Psoas muscle (tissue), 8 donors: Measurements from ENCODE around the gene TBC1D30. TPM values are rescaled to one million over a fixed set of nuclear protein-coding genes. Genes with fewer than 3 reads are reported as not detected.
A peak's percentile ranks its signal among the peaks of the same experiment; 100 is the strongest.
"Not testable (repeated sequence)": the region's sequence is repeated elsewhere in the genome, so short reads cannot be mapped to it uniquely, and the experiment has no call there.

Experiments
- ATAC-seq, 4 donors: fragments of 200-7000 bp; cut with Tn5 transposase; one replicate each; pipeline ENCODE4 v1.9.1; 2020; ENCODE audit warnings: moderate library complexity in 3 of 4, mild to moderate bottlenecking in 2 of 4
- DNase-seq, 2 donors: peaks; one replicate each; pipeline ENCODE4 v3.0.0-alpha.2; 2020
- H3K27ac ChIP-seq: fragments of 200-600 bp; one replicate; pipeline ENCODE4 v1.8.0; 2022
- H3K27me3 ChIP-seq, 3 donors: fragments of 200-600 bp in 1 of 3; one replicate each; pipeline versions ENCODE4 v1.6.1 to v1.8.0; 2013 to 2022; ENCODE audit warnings: low read length in 2 of 3, mild to moderate bottlenecking in 2 of 3, moderate library complexity in 1 of 3; ENCODE audit not compliant: insufficient read depth in 3 of 3
- H3K36me3 ChIP-seq, 2 donors: fragments of 200-600 bp in 1 of 2; one replicate each; pipeline versions ENCODE4 v1.6.1 to v1.8.0; 2013 to 2022; ENCODE audit warnings: low read depth in 1 of 2, mild to moderate bottlenecking in 1 of 2, moderate library complexity in 1 of 2; ENCODE audit not compliant: insufficient read depth in 1 of 2
- H3K4me1 ChIP-seq: fragments of 200-600 bp; one replicate; pipeline ENCODE4 v1.8.0; 2022
- H3K4me3 ChIP-seq: fragments of 200-600 bp; one replicate; pipeline ENCODE4 v1.8.0; 2022; ENCODE audit warnings: mild to moderate bottlenecking
- H3K9me3 ChIP-seq: fragments of 200-600 bp; one replicate; pipeline ENCODE4 v1.8.0; 2022
- whole genome bisulfite sequencing, 3 donors: extraction: QIAGEN DNeasy Blood & Tissue Kit; methylation state at CpG; one replicate each; pipeline versions ENCODE4 v1.1.6 to v1.1.7; 2013; 5-methylcytosine and 5-hydroxymethylcytosine counted together
- intact Hi-C, 2 donors: fragments of 100-400 bp; cut with DNase I; formaldehyde crosslinking; loops; one replicate each; pipeline versions ENCODE4 v1.11.0 to v1.14.2; 2022
- polyA plus RNA-seq, 3 donors: library from polyadenylated mRNA; stranded (reverse); fragments of 200-250 nt; gene quantifications; one replicate each; pipeline ENCODE4 v1.2.3, GENCODE V29; 2013
- total RNA-seq, 4 donors: library from RNA; stranded (reverse); fragmentation: NEBNext Ultra II Directional in 2 of 4; extraction: Animal tissue kit (Norgen Biotek cat#: 25700) in 2 of 4; gene quantifications; one replicate each; pipeline versions ENCODE4 v1.2.1 to v1.2.4, GENCODE V29; 2021 to 2023
- TF ChIP-seq, protein P1 (sequence below): fragments of 200-600 bp; IDR thresholded peaks from one replicate; pipeline ENCODE4 v1.8.0; 2022; ENCODE audit warnings: antibody characterized with exemption
- donor health status: healthy with polysubstance abuse.
- donor health status: DM: no; HTN: no; CAD: no; lungs with moderate emphysema.
- donor health status: Bipolar disorder and iron deficiency.
- donor health status: healthy.
- donor health status: DM: yes; HTN: yes; CAD: no.
- donor health status: DM: no; HTN: no; CAD: no.
- donor health status: DM: no; HTN: no; CAD: no.
- donor health status: DM: yes; HTN: yes; CAD: no.

The TBC1D30 gene
- total and polyA plus RNA-seq, 7 donors, result 0.09 to 1.0 (median 0.49) TPM

DNA sequence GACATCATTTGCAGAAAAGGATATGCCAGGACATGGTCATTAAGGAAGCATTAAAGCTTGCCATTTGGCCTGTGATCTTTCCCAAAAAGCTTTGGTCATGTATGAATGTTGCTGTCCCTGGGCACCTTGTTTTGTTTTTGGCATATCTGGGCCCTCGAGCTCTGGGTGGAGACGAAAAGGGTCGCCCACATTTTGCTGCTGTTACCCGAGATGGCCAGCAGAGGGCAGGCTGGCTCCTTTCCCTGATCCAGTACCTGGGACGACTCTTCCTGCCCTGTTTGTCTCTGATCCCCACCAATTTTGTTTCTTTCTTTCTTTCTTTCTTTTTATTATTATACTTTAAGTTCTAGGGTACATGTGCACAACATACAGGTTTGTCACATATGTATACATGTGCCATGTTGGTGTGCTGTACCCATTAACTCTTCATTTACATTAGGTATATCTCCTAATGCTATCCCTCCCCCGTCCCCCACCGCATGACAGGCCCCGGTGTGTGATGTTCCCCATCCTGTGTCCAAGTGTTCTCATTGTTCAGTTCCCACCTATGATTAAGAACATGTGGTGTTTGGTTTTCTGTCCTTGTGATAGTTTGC lies 22.2 kb upstream of the TBC1D30 start:
- TF ChIP-seq, protein P1, sequence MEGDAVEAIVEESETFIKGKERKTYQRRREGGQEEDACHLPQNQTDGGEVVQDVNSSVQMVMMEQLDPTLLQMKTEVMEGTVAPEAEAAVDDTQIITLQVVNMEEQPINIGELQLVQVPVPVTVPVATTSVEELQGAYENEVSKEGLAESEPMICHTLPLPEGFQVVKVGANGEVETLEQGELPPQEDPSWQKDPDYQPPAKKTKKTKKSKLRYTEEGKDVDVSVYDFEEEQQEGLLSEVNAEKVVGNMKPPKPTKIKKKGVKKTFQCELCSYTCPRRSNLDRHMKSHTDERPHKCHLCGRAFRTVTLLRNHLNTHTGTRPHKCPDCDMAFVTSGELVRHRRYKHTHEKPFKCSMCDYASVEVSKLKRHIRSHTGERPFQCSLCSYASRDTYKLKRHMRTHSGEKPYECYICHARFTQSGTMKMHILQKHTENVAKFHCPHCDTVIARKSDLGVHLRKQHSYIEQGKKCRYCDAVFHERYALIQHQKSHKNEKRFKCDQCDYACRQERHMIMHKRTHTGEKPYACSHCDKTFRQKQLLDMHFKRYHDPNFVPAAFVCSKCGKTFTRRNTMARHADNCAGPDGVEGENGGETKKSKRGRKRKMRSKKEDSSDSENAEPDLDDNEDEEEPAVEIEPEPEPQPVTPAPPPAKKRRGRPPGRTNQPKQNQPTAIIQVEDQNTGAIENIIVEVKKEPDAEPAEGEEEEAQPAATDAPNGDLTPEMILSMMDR, result peak; percentile 73
- H3K4me3 ChIP-seq, H3K9me3 ChIP-seq, H3K4me1 ChIP-seq, intact Hi-C loops, H3K36me3 ChIP-seq, H3K27ac ChIP-seq: not testable (repeated sequence)
- DNase-seq (peak in 1 of 2 donors; percentile 25), ATAC-seq (peak in 2 of 4 donors; percentile 52 to 57)
- H3K27me3 ChIP-seq, result peaks cover 0 to 15% (median 0%) of the 10 kb centered on the region in 3 donors
- 33 to 36% (median 35%) methylated on average over 8 of the region's 8 CpGs for WGBS, 3 donors

DNA sequence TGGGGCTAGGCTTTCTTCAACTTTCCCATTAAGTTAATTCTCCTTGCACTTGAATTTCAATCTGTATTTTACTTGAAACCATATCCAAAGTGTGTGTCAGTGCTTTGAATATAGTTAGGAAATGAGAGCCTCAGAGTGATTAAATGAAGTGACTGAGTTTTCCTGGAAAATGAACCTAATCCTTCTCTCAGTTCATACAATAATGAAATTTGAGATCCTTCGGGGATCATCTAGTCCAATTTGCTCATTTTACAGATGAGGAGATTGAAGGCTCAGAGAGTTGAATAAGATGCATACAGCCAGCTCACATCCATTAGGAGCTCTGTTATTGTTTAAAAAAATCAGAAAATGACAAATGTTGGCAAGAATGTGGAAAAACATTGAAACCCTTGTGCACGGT lies 18.3 kb upstream of the TBC1D30 start:
- DNase-seq (no peak), ATAC-seq (no peak)
- Histone ChIP-seq H3K27ac (no peak overlapping the region), H3K27me3 (peaks cover 0 to 15% (median 0%) of the 10 kb centered on the region in 3 donors), H3K36me3 (no peaks in the 10 kb centered on the region), H3K9me3 (no peaks in the 10 kb centered on the region), H3K4me1 (no peaks in the 10 kb centered on the region), H3K4me3 (no peak overlapping the region)
- 42 to 50% (median 48%) methylated on average over 2 of the region's 2 CpGs for WGBS, 3 donors
- intact Hi-C loops, result no loop called here
- TF ChIP-seq, protein P1, result no peak

DNA sequence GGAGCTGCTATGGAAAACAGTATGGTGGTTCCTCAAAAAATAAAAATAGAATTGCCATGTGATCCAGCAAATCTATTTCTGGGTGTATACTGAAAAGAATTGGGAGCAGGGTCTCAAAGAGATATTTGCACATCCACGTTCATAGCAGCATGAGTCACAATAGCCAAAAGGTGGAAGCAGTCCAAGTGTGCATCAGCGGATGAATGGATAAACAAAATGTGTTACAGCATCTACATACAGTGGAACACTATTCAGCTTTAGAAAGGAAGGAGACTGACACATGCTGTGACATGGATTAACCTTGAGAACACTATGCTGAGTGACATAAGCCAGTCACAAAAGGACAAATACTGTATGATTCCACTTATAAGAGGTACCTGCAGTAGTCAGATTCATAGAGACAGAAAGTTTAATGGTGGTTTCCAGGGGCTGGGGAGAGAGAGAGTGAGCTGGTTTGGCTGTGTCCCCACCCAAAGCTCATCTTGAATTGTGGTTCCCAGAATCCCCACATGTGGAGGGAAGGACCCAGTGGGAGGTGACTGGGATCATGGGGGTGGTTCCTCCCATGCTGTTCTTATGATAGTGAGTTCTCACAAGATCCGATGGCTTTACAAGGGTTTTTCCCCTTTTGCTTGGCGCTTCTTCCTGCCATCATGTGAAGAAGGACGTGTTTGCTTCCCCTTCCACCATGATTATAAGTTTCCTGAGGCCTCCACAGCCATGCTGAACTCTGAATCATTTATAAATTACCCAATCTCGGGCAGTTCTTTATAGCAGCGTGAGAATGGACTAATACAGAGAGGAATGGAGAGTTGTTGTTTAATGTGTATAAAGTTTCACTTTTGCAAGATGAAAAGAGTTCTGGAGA lies 17.6 kb upstream of the TBC1D30 start:
- Histone ChIP-seq H3K36me3 (no peaks in the 10 kb centered on the region), H3K4me1 (no peaks in the 10 kb centered on the region), H3K27me3 (peaks cover 0 to 15% (median 0%) of the 10 kb centered on the region in 3 donors), H3K4me3 (no peak overlapping the region), H3K9me3 (no peaks in the 10 kb centered on the region), H3K27ac (no peak overlapping the region)
- WGBS, 3 donors, result 69 to 73% (median 72%) methylated on average over 7 of the region's 7 CpGs
- ATAC-seq, result no peak
- TF ChIP-seq, protein P1, result no peak
- DNase-seq, result no peak
- intact Hi-C loops, result no loop called here

DNA sequence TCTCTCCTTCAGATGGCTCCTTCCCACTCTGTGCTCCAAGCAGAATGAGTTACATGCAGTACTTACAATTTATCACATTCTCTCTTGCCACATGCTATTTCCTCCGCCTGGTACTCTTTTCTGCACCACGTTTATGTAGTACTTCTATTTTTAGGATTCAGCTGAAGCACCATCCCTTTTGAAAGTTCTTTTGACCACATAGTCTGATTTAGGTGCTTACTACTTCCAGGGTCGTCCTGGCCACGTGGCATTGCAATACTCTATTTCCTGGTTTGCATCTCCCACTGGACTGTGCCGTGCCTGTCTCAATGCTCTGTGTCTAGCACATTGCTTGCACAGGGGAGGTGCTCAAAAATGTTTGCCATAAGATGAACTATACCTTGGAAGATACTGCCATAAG lies 16.3 kb upstream of the TBC1D30 start:
- no peak for DNase-seq
- Histone ChIP-seq H3K4me3 (no peak overlapping the region), H3K36me3 (no peaks in the 10 kb centered on the region), H3K9me3 (no peaks in the 10 kb centered on the region), H3K4me1 (no peaks in the 10 kb centered on the region), H3K27me3 (peaks cover 0 to 15% (median 0%) of the 10 kb centered on the region in 3 donors), H3K27ac (no peak overlapping the region)
- WGBS, 3 donors, result 40 to 47% (median 46%) methylated on average over 5 of the region's 5 CpGs
- TF ChIP-seq, protein P1, result no peak
- no peak for ATAC-seq
- intact Hi-C loops, result no loop called here
